ENCODE results near the gene STEAP1B.

The STEAP1B gene

GRCh38 chr7:22427104-22427503, 72.9 kb downstream of the STEAP1B start:
- no peak for DNase-seq

- DNase-seq, result no peak
Measured at GRCh38 chr7:22426463-22427094, 73.4 kb downstream of the STEAP1B start.

GRCh38 chr7:22425361-22425760, 74.6 kb downstream of the STEAP1B start:
- no peak for DNase-seq

- DNase-seq, result no peak
Measured at GRCh38 chr7:22422831-22423615, 77.0 kb downstream of the STEAP1B start.

GRCh38 chr7:22420973-22421635, 78.9 kb downstream of the STEAP1B start:
- DNase-seq, result no peak

- no peak for DNase-seq
Measured at GRCh38 chr7:22420008-22420407, 80.0 kb downstream of the STEAP1B start.

- DNase-seq, result no peak
Measured at GRCh38 chr7:22419488-22419887, 80.5 kb downstream of the STEAP1B start.

- no peak for DNase-seq
Measured at GRCh38 chr7:22418251-22419046, 81.5 kb downstream of the STEAP1B start.

GRCh38 chr7:22417841-22418240, 82.1 kb downstream of the STEAP1B start:
- DNase-seq, result no peak

- DNase-seq, result no peak
Measured at GRCh38 chr7:22417349-22417748, 82.6 kb downstream of the STEAP1B start.

GRCh38 chr7:22414424-22414823, 85.6 kb downstream of the STEAP1B start:
- no peak for DNase-seq

GRCh38 chr7:22413211-22413610, 86.8 kb downstream of the STEAP1B start:
- DNase-seq, result no peak

GRCh38 chr7:22411977-22412693, 87.9 kb downstream of the STEAP1B start:
- DNase-seq, result no peak

GRCh38 chr7:22406715-22407114, 93.3 kb downstream of the STEAP1B start:
- no peak for DNase-seq

- DNase-seq, result no peak
Measured at GRCh38 chr7:22404421-22405023, 95.5 kb downstream of the STEAP1B start.

GRCh38 chr7:22403344-22403743, 96.6 kb downstream of the STEAP1B start:
- DNase-seq, result no peak

- DNase-seq, result no peak
Measured at GRCh38 chr7:22402250-22402649, 97.7 kb downstream of the STEAP1B start.

GRCh38 chr7:22400936-22401553, 98.9 kb downstream of the STEAP1B start:
- no peak for DNase-seq

GRCh38 chr7:22400150-22400814, 99.7 kb downstream of the STEAP1B start:
- no peak for DNase-seq

- DNase-seq, result no peak
Measured at GRCh38 chr7:22399546-22399945, 100.4 kb downstream of the STEAP1B start.

GRCh38 chr7:22399091-22399490, 100.9 kb downstream of the STEAP1B start:
- no peak for DNase-seq
